HepG2 (cell line): ENCODE measurements around the gene ALG14. TPM values are rescaled to one million over a fixed set of nuclear protein-coding genes. Genes with fewer than 3 reads are reported as not detected.

Experiments used
- ARID3A ChIP-seq: IDR thresholded peaks from 2 replicates; pipeline ENCODE4 v1.6.1; 2012; ENCODE audit warnings: low read depth, low read length, improper control_type of control experiment
- BCL6 ChIP-seq: IDR thresholded peaks from 2 replicates; pipeline ENCODE4 v1.6.1; 2016; ENCODE audit warnings: missing genetic modification reagents, missing compliant biosample characterization
- DMTF1 ChIP-seq: sonication (generic); formaldehyde crosslinking; IDR thresholded peaks from 2 replicates; pipeline ENCODE4 v1.4.0; 2020; ENCODE audit warnings: mild to moderate bottlenecking, missing genetic modification reagents
- GABPB1 ChIP-seq: IDR thresholded peaks from 2 replicates; pipeline ENCODE4 v1.6.1; 2016; ENCODE audit warnings: mild to moderate bottlenecking, missing genetic modification reagents, moderate library complexity, missing compliant biosample characterization
- KAT8 ChIP-seq: IDR thresholded peaks from 2 replicates; pipeline ENCODE4 v1.6.1; 2016; ENCODE audit warnings: missing genetic modification reagents, missing compliant biosample characterization
- MEF2D ChIP-seq: sonication (generic); formaldehyde crosslinking; IDR thresholded peaks from 2 replicates; pipeline ENCODE4 v1.5.1; 2020; ENCODE audit warnings: mild to moderate bottlenecking, missing genetic modification reagents
- MIXL1 ChIP-seq: IDR thresholded peaks from 2 replicates; pipeline ENCODE4 v1.6.1; 2016
- NR2F1 ChIP-seq, 2 experiments: fragments of 450-650 bp in 1 of 2; formaldehyde crosslinking in 1 of 2; IDR thresholded peaks; 2 replicates each; pipeline versions ENCODE4 v1.5.0 to v1.6.1; 2016 to 2020; ENCODE audit warnings: mild to moderate bottlenecking in 1 of 2, missing compliant biosample characterization in 1 of 2, missing genetic modification reagents in 1 of 2, moderate library complexity in 1 of 2
- NR2F2 ChIP-seq: IDR thresholded peaks from 2 replicates; pipeline ENCODE4 v1.6.1; 2012; ENCODE audit warnings: low read depth, inconsistent platforms, borderline replicate concordance
- PHB2 ChIP-seq: fragments of 450-650 bp; IDR thresholded peaks from 2 replicates; pipeline ENCODE4 v1.6.1; 2018; ENCODE audit not compliant: partially characterized antibody
- RCOR2 ChIP-seq: IDR thresholded peaks from 2 replicates; pipeline ENCODE4 v1.6.1; 2016; ENCODE audit warnings: missing biosample characterization, missing genetic modification reagents
- REL ChIP-seq: sonication (generic); formaldehyde crosslinking; conservative IDR thresholded peaks from 2 replicates; pipeline ENCODE4 v1.8.0; 2022; ENCODE audit warnings: mild to moderate bottlenecking, missing genetic modification reagents, moderate library complexity
- RELA ChIP-seq: sonication (generic); formaldehyde crosslinking; IDR thresholded peaks from 2 replicates; pipeline ENCODE4 v1.4.0; 2020; ENCODE audit warnings: missing genetic modification reagents
- RFX1 ChIP-seq: fragments of 450-650 bp; IDR thresholded peaks from 2 replicates; pipeline ENCODE4 v1.6.1; 2017
- SMAD9 ChIP-seq: sonication (generic); formaldehyde crosslinking; IDR thresholded peaks from 2 replicates; pipeline ENCODE4 v1.5.1; 2020; ENCODE audit warnings: mild to moderate bottlenecking, missing genetic modification reagents
- SRSF9 ChIP-seq: fragments of 200-400 bp; formaldehyde crosslinking; IDR thresholded peaks from 2 replicates; pipeline ENCODE4 v1.6.1; 2018; ENCODE audit warnings: borderline replicate concordance, mild to moderate bottlenecking, low read depth, low read length; ENCODE audit not compliant: insufficient read depth, poor library complexity, severe bottlenecking
- SYNCRIP ChIP-seq: fragments of 200-400 bp; formaldehyde crosslinking; IDR thresholded peaks from 2 replicates; pipeline ENCODE4 v1.6.1; 2018; ENCODE audit warnings: mild to moderate bottlenecking, low read depth, low read length; ENCODE audit not compliant: insufficient read depth
- TBL1XR1 ChIP-seq: fragments of 150-350 bp; IDR thresholded peaks from 2 replicates; pipeline ENCODE4 v1.6.1; 2014; ENCODE audit warnings: borderline replicate concordance, low read length; ENCODE audit not compliant: partially characterized antibody
- TOPORS ChIP-seq: sonication (generic); formaldehyde crosslinking; IDR thresholded peaks from 2 replicates; pipeline ENCODE4 v1.8.0; 2023; ENCODE audit warnings: mild to moderate bottlenecking, missing genetic modification reagents
- ZBTB10 ChIP-seq: sonication (generic); formaldehyde crosslinking; IDR thresholded peaks from 2 replicates; pipeline ENCODE4 v1.4.0; 2020; ENCODE audit warnings: missing genetic modification reagents, borderline replicate concordance
- ZNF484 ChIP-seq: sonication (generic); formaldehyde crosslinking; IDR thresholded peaks from 2 replicates; pipeline ENCODE4 v1.5.1; 2020; ENCODE audit warnings: mild to moderate bottlenecking, low read depth, missing genetic modification reagents, borderline replicate concordance
- ZNF644 ChIP-seq: IDR thresholded peaks from 2 replicates; pipeline ENCODE4 v1.6.1; 2016; ENCODE audit warnings: low read depth
- ZNF704 ChIP-seq: sonication (generic); formaldehyde crosslinking; IDR thresholded peaks from 2 replicates; pipeline ENCODE4 v1.8.1; 2023; ENCODE audit warnings: mild to moderate bottlenecking, inconsistent platforms, moderate library complexity, missing genetic modification reagents, borderline replicate concordance
- ZNF839 ChIP-seq: sonication (generic); formaldehyde crosslinking; IDR thresholded peaks from 2 replicates; pipeline ENCODE4 v1.4.0; 2020; ENCODE audit warnings: missing genetic modification reagents, mild to moderate bottlenecking, borderline replicate concordance
- polyA plus RNA-seq, 8 experiments: library from polyadenylated mRNA; depleted of rRNA in 3 of 8; stranded (reverse) in 7 of 8; unstranded in 1 of 8; fragments of >200 nt; fragmentation: Illumina TruSeq in 4 of 8; extraction: Trizol in 4 of 8; gene quantifications; 2 replicates each; pipeline versions ENCODE4 v1.2.1 to v1.2.3, GENCODE V29; 2011 to 2016; ENCODE audit warnings: low read depth in 4 of 8, missing spikeins in 1 of 8, mixed read lengths in 1 of 8; ENCODE audit not compliant: insufficient read depth in 1 of 8
- total RNA-seq, 5 experiments: library from RNA; depleted of rRNA; stranded (reverse); fragments of >200 nt; fragmentation: Illumina TruSeq; extraction: Trizol; gene quantifications; 2 replicates each; pipeline ENCODE4 v1.2.3, GENCODE V29; 2016; ENCODE audit warnings: low read depth in 1 of 5

ALG14 gene
- total and polyA plus RNA-seq, 2 of the 13 experiments (the other 11 are each of a cell fraction or from before 2014, with no cell fraction given) = 4.5 to 12.7 TPM

GRCh38 chr1:95086949-95087533, 14.3 kb upstream of the ALG14 start (continued):
- TF ChIP-seq SRSF9 = no peak
- TF ChIP-seq ZNF644 = 0 out of 2 replicates have a peak, but pooled peaks have one; percentile 17
- TF ChIP-seq BCL6 (CRISPR knock-in tag) = peak; percentile 35; the same call in 1 of the 2 replicates
- no peak for TF ChIP-seq TOPORS (CRISPR knock-in tag)
- TF ChIP-seq SYNCRIP = no peak
- TF ChIP-seq MEF2D (CRISPR knock-in tag) = no peak
- peak; percentile 77 for TF ChIP-seq ARID3A
- TF ChIP-seq GABPB1 (CRISPR knock-in tag) = no peak
- TF ChIP-seq DMTF1 = no peak
- no peak for TF ChIP-seq ZBTB10 (CRISPR knock-in tag)
- TF ChIP-seq NR2F2 = peak; percentile 52
- TF ChIP-seq ZNF484 (CRISPR knock-in tag) = no peak
- no peak for TF ChIP-seq TBL1XR1
- TF ChIP-seq MIXL1 (CRISPR knock-in tag) = no peak
- TF ChIP-seq ZNF704 = no peak
- TF ChIP-seq ZNF839 (CRISPR knock-in tag) = no peak
- TF ChIP-seq KAT8 (CRISPR knock-in tag) = 0 out of 2 replicates have a peak, but pooled peaks have one; percentile 27
- no peak for TF ChIP-seq SMAD9 (CRISPR knock-in tag)
- TF ChIP-seq RCOR2 (CRISPR knock-in tag) = peak; percentile 32; the same call in 1 of the 2 replicates
- TF ChIP-seq REL (CRISPR knock-in tag) = no peak
- TF ChIP-seq RELA (CRISPR knock-in tag) = no peak
- peak; percentile 31 to 70; a peak in 2 of 4 replicates for TF ChIP-seq NR2F1 (CRISPR knock-in tag; IDR thresholded peaks at IDR 0.05)
- TF ChIP-seq PHB2 = no peak
- TF ChIP-seq RFX1 = no peak
